Colonic mucosa (tissue), 4 donors: ENCODE results near the gene MAGEA1. TPM values are rescaled to one million over a fixed set of nuclear protein-coding genes. Genes with fewer than 3 reads are reported as not detected.
A peak's percentile ranks its signal among the peaks of the same experiment; 100 is the strongest.

ENCODE experiments used
- DNase-seq: peaks from one replicate; pipeline ENCODE4 v3.0.0-alpha.2; 2020
- H3K27ac ChIP-seq: fragments of 200-600 bp; one replicate; pipeline ENCODE4 v1.8.0; 2021
- H3K27me3 ChIP-seq: fragments of 200-600 bp; one replicate; pipeline ENCODE4 v1.8.0; 2021
- H3K36me3 ChIP-seq: fragments of 200-600 bp; one replicate; pipeline ENCODE4 v1.8.0; 2021
- H3K4me1 ChIP-seq: fragments of 200-600 bp; one replicate; pipeline ENCODE4 v1.8.0; 2021; ENCODE audit warnings: mild to moderate bottlenecking
- H3K4me3 ChIP-seq: fragments of 200-600 bp; one replicate; pipeline ENCODE4 v1.8.0; 2021
- H3K9ac ChIP-seq, 2 donors: one replicate each; pipeline ENCODE4 v1.7.0; 2013; ENCODE audit warnings: control low read depth in 2 of 2, low read depth in 2 of 2, low read length in 2 of 2
- H3K9me3 ChIP-seq: fragments of 200-600 bp; one replicate; pipeline ENCODE4 v1.8.0; 2021
- CTCF ChIP-seq: fragments of 200-600 bp; IDR thresholded peaks from one replicate; pipeline ENCODE4 v1.8.0; 2022; ENCODE audit warnings: antibody characterized with exemption, mild to moderate bottlenecking
- intact Hi-C: fragments of 100-400 bp; cut with DNase I; formaldehyde crosslinking; loops from one replicate; pipeline ENCODE4 v1.14.1; 2022
- total RNA-seq, 2 donors: library from RNA; stranded (reverse); fragmentation: NEBNext Ultra II Directional in 1 of 2; extraction: Animal tissue kit (Norgen Biotek cat#: 25700) in 1 of 2; gene quantifications; one replicate each; pipeline ENCODE4 v1.2.1, GENCODE V29; 2021
- donor health status: healthy.
- donor health status: DM: no; HTN: no; CAD: no.
- donor health status: DM: no; HTN: no; CAD: no.

Gene MAGEA1
- total RNA-seq, 2 donors from 2014 or later = not detected

DNA sequence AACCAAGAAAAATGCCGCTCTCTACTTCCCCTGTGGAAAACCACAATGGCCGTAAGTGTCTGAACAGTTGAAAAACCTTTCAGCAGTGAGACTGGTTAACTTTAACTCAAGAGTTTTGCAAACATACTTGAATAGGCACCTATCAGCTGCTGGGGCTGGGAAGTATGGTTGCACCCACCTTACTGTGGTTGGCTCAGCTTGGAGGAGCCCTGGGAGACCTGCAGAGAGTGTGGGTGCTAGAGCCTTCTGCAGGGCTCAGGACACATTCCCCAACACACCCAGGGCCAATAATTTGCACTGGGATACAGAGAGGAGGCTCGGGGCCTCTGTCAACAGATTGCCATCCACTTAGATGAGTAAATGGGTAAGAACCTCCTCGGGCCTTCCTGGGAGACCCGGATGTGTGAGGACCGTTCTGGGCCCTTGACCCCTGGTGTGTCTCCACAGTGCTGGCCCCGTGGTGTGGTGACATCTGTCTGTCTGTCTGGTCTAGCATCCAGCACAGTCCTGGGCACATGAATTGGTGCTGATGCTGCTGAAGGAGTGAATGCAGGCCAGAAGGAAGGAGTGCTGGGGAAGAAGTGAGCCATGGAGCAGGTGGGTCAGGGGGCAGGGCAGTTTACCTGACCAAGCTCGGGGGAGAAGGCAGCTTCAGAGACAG is 46.5 kb downstream of the MAGEA1 start:
- no peak overlapping the region for H3K9ac ChIP-seq
- no peak overlapping the region for H3K4me3 ChIP-seq
- no peak overlapping the region for H3K27ac ChIP-seq
- no peaks in the 10 kb centered on the region for H3K4me1 ChIP-seq
- H3K9me3 ChIP-seq = no peaks in the 10 kb centered on the region
- no peak for TF ChIP-seq CTCF
- intact Hi-C loops = no loop called here
- DNase-seq = no peak
- no peaks in the 10 kb centered on the region for H3K36me3 ChIP-seq
- H3K27me3 ChIP-seq = no peaks in the 10 kb centered on the region

- no peaks in the 10 kb centered on the region for H3K9me3 ChIP-seq
- no peak overlapping the region for H3K4me3 ChIP-seq
- no peak overlapping the region for H3K9ac ChIP-seq
- intact Hi-C loops = no loop called here
- no peak overlapping the region for H3K27ac ChIP-seq
- no peak for TF ChIP-seq CTCF
- DNase-seq = peak; percentile 25
- H3K4me1 ChIP-seq = no peaks in the 10 kb centered on the region
- no peaks in the 10 kb centered on the region for H3K27me3 ChIP-seq
- H3K36me3 ChIP-seq = no peaks in the 10 kb centered on the region
These were observed 47.5 kb downstream of the MAGEA1 start for GRCh38 chrX:153226344-153227185.

Other genes with a start within 250 kb of the MAGEA1 start
- not detected for gene PNMA5, start 185.2 kb upstream of the MAGEA1 start, total RNA-seq
- under 1 TPM; 0.15 to 0.21 TPM for gene PNMA3, start 122.8 kb upstream of the MAGEA1 start, total RNA-seq
- gene PNMA6A, start 106.8 kb upstream of the MAGEA1 start, total RNA-seq = under 1 TPM; 0.17 to 0.37 TPM
- gene PNMA6F, start 142.5 kb downstream of the MAGEA1 start, total RNA-seq = not detected
- 1 to 10 TPM; 5.4 to 5.8 TPM for gene ZNF275, start 154.9 kb downstream of the MAGEA1 start, total RNA-seq
- gene PNMA6E, start 222.1 kb downstream of the MAGEA1 start, total RNA-seq = not detected
- under 1 TPM; 0.10 to 0.29 TPM for gene ZFP92, start 232.2 kb downstream of the MAGEA1 start, total RNA-seq